GM21423 (cell line): ENCODE measurements around the gene ASTN1.

Experiments
- ATAC-seq: cut with Tn5 transposase; IDR thresholded peaks from one replicate; pipeline ENCODE4 v1.9.1; 2021; ENCODE audit warnings: mild to moderate bottlenecking, moderate library complexity; ENCODE audit not compliant: unreplicated experiment

The ASTN1 gene

GRCh38 chr1:177164380-177165068 lies at the start of gene ASTN1:
ASTN1 (minus strand) TSS chr1:177164712; CDS start chr1:177164676, 36 bp downstream.
- ATAC-seq: no peak

GRCh38 chr1:177211231-177211630 lies 46.7 kb upstream of the ASTN1 start:
- ATAC-seq: no peak

DNA sequence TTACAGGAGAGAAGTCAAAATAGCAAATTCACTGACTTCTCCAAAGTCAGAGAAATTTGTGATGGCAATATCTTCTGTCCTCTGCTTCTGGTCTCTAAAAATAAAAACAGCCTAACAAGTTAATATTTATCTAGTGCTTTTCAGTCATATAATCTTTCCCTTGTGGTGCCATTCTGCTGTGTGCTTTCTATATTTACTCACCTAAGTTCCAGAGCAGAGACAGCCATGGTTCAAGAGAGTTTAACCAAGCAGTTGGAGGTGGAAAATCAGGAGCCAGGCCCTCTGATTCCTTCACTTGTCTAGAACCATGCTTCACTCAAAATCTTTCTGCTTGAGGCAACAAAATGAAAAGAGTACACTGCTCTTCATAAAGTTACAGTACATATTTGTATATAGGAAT lies 45.6 kb upstream of the ASTN1 start:
- ATAC-seq: no peak

GRCh38 chr1:177209357-177209756 lies 44.8 kb upstream of the ASTN1 start:
- no peak for ATAC-seq

GRCh38 chr1:177208920-177209319 lies 44.4 kb upstream of the ASTN1 start:
- ATAC-seq: no peak

DNA sequence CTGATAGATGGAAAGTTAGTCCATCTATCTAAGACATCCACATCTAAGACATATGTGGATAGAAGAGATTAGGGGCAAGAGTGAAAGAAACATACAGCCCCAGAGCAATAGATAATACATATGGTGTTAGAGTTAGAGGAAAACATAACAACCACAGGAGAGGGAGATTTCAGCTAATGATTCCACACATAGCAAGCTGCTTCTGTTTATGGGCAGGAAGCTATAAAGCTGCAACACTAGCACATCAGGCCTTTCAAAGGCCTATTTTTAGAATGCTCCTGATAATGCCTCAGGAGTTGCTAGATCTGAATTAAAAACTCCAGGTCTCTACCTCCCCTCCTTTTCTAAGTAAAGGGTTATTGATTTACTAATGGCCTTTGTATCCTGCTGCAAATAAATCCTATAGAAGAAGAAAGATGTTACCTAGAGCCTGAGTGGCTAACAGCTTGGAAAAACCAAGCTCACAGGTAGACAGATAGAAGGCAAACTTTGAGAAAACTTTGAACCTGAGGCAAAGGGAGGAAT lies 42.4 kb upstream of the ASTN1 start:
- no peak for ATAC-seq

DNA sequence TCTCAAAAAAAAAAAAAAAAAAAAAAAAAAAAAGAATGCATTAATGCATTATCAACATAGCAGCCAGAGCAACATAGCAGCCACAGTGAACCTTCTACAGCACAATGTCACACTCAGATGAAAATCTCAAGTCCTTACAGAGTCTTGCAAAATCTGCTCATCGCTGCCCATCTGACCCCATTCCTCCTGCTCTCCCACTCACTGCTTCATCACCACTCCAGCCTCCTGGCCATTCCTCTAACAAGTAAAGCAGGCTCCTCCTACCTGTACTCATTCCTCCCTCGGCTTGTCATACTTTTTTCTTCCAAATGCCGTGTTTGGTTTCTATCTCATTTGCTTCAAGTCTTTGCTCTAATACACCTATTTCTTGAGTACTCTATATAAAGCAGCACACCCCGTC lies 35.8 kb upstream of the ASTN1 start:
- no peak for ATAC-seq

GRCh38 chr1:177198243-177198642 lies 33.7 kb upstream of the ASTN1 start:
- no peak for ATAC-seq

GRCh38 chr1:177190308-177190970 lies 25.9 kb upstream of the ASTN1 start:
- no peak for ATAC-seq

- ATAC-seq: no peak
Observed at GRCh38 chr1:177186639-177187038, 22.1 kb upstream of the ASTN1 start.

DNA sequence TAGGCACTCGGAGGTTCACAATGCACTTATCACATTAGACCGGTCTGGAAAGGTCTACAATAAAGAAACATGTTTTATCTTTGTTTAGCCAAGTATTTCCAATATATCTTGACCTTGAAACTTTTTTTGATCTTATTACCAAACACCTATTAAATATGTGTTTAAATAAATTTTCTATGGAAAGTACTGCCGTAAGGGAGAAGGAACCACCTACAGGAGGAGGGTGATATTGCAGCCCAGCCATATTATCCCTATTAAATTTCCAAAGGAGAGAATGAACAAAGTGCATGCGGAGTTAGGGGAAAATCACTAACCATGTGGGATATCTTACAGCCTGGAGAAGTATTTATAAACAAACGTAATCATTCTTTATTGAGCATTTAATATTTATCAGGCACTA lies 20.7 kb upstream of the ASTN1 start:
- ATAC-seq: no peak

- ATAC-seq: no peak
Observed at GRCh38 chr1:177183836-177184235, 19.3 kb upstream of the ASTN1 start.

GRCh38 chr1:177181631-177182291 lies 17.2 kb upstream of the ASTN1 start:
- peak; percentile 97 for ATAC-seq

- no peak for ATAC-seq
Observed at GRCh38 chr1:177181280-177181630, 16.7 kb upstream of the ASTN1 start.

- ATAC-seq: no peak
Observed at GRCh38 chr1:177174921-177175634, 10.6 kb upstream of the ASTN1 start.

- ATAC-seq: no peak
Observed at GRCh38 chr1:177173976-177174375, 9.5 kb upstream of the ASTN1 start.

- ATAC-seq: no peak
Observed at GRCh38 chr1:177172866-177173265, 8.4 kb upstream of the ASTN1 start.

GRCh38 chr1:177172272-177172671 lies 7.8 kb upstream of the ASTN1 start:
- ATAC-seq: no peak

DNA sequence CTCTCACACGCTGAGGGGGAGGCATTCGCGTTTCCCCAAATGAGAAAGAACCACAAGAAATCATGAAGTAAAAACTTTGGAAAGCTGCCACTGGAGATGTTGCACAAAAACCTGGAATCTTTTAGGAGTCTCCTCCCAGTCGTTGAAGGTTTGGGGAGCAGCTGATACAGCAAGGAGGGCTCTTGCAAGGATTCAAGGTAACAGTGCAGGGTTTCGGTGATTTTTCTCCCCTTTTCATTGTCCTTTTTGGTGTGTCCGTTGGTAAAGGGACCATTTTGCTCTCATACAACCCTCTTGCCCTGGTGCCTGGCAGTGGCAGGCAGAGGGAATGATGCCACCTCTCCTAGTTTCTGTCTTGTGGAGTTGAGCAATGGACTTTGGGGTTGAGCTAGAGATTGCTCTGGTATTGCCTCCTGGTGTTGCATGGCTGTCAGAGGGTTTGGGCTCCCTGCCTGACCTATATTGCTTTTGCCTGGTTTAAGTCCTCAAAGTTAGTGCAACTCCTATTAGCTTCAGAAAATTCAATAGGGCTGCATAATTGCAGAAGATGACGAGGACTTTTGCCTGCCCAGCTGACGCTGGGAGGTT lies 7.1 kb upstream of the ASTN1 start:
- ATAC-seq: no peak

GRCh38 chr1:177170756-177171535 lies 6.4 kb upstream of the ASTN1 start, which contains the start of gene BRINP2:
BRINP2 (plus strand) TSS chr1:177170958; CDS start chr1:177229877, 58,919 bp downstream.
- ATAC-seq: no peak
